Hematopoietic multipotent progenitor cell treated with erythropoietin and hydrocortisone succinate and interleukin-3 and kit ligand, for 6 days (in vitro differentiated cells): ENCODE results near the gene AKNA.

Experiments
- DNase-seq: peaks from one replicate; pipeline ENCODE4 v3.0.0-alpha.2; 2015

The AKNA gene

DNA sequence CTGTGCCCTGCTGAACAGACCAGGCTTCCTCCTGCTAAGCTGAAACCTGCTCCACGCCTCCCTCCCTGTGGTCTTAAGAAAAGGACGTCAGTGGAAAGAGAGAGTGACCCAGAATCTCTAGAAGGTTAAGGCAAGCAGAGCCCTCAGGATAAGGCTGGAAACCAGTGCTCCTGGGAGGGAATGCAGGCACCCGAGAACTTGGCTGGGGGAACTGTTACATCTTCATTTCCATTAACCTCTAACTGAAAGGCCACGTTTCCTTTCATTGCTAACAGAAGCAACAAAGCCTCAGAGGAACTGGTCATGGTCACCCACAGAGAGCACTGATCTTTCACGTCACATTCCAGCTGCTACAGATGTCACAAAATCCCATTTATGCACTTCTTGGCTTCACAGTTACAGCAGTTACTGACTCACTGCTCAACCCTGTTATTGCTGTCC, 26.1 kb upstream of the AKNA start:
- no peak for DNase-seq

- no peak for DNase-seq
Observed at GRCh38 chr9:114412048-114412683, 24.4 kb upstream of the AKNA start.

- no peak for DNase-seq
Observed at GRCh38 chr9:114411452-114411851, 23.7 kb upstream of the AKNA start.

GRCh38 chr9:114410910-114411309, 23.1 kb upstream of the AKNA start:
- DNase-seq: no peak

GRCh38 chr9:114409842-114410241, 22.1 kb upstream of the AKNA start:
- no peak for DNase-seq

- DNase-seq: peak; percentile 26
Observed at GRCh38 chr9:114409103-114409780, 21.5 kb upstream of the AKNA start.

GRCh38 chr9:114408645-114409044, 20.9 kb upstream of the AKNA start:
- no peak for DNase-seq

DNA sequence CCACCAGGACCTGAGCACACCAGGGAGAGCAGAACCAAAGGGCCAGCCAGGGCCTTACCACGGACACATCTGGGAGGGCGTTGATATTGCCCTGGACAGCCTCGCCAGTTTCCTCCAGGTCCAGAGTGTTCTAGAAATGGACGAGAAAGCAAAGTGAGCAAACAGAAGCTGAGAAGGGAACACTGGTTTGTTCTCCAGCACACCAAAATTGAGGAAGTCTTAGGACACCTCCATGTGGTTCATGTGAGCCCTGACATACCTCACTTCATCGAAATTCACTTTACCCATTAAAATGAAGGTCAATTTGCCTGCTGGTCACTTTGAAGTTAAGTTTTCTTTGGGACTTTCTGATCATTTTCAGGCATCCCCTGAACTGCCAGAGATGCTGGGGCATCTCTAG, 20.1 kb upstream of the AKNA start:
- no peak for DNase-seq

GRCh38 chr9:114406441-114406840, 18.7 kb upstream of the AKNA start:
- DNase-seq: no peak

GRCh38 chr9:114405294-114406034, 17.7 kb upstream of the AKNA start:
- peak; percentile 89 for DNase-seq

- no peak for DNase-seq
Observed at GRCh38 chr9:114404531-114404930, 16.7 kb upstream of the AKNA start.

DNA sequence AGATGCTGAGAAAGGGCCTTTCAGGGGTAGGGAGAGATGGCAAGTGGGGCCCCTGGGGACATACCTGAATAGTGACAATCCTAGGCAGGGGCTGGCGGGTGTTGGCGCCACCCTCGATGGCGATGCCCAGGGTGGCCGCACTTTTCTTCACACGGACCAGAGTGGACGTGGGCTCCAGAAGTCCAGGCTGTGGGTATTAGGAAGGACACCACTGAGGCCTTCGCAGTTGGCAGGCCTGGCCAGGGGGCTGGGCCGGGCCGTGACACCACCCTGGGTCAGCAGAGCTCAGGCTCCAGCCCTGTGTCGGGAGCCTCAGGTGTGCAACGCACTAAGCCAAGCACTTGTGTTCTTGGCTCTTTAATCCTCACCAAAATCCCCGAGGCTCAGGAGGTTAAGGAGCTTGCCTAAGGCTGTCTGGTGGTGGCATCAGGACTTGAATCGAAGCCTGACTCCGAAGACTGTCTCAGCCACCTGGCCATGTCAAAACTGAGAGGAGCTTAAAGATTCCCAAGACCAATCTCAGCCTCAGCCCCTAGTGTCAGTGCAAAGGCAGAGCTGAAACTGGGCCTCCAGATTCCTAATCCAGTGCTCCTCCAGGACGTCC, 15.5 kb upstream of the AKNA start:
- DNase-seq: no peak

GRCh38 chr9:114401344-114401743, 13.6 kb upstream of the AKNA start:
- no peak for DNase-seq

- DNase-seq: no peak
Observed at GRCh38 chr9:114400772-114401171, 13.0 kb upstream of the AKNA start.

GRCh38 chr9:114400219-114400618, 12.4 kb upstream of the AKNA start:
- DNase-seq: no peak

DNA sequence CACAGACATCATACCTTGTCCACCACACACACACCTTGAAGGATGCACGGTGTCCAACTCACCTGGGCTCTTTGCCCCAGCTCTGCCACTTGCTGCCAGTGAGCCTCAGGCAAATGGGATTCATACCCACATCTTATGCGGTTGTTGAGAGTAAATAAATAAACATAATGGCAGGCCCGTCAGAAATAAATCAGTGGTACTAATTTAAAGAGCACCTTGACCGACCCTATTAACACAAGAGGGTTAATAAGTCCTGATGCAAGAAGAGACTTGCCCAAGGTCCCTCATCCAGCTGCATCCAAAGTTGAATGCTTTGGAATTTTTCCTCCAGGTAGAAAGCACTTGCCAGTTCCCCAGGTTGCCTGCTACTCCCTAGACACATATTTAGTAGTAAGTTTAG, 11.6 kb upstream of the AKNA start:
- DNase-seq: no peak

DNA sequence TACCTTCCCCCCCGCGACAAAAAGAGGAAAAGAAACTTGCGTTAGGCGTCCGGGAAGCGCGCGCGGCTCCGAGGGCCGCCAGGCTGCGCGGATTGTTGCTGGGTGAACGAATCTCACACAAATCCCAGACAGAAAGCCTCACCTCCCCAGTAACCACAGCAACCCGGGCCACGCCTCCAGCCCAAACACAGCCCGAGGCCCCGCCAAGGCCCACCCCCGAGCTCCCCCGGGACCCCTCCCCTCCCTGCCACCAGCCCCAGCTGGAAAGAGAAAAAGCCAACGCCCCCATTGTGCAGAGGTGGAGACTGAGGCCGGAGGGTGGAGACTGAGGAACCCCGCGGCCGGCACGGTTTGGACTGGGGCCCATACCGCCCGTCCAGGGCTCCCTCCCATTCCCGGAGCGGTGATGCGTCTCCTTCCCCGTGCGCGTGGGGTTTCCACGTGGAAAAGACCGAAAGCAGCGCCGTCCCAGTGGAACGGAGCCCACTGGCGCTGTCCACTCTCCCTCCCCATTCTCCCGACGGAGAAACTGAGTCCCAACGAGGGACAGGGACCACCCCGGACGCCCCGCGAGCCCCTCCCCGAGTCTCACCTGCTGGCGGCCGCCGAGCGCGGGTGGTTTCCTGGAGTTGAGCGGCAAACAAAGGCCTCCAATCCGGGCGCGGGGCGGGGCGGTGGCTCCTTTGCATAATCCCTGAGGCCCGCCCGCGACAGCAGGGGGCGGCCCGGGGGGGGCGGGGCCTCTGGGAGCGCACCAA, 10.2 kb upstream of the AKNA start:
- peak; percentile 97 for DNase-seq

DNA sequence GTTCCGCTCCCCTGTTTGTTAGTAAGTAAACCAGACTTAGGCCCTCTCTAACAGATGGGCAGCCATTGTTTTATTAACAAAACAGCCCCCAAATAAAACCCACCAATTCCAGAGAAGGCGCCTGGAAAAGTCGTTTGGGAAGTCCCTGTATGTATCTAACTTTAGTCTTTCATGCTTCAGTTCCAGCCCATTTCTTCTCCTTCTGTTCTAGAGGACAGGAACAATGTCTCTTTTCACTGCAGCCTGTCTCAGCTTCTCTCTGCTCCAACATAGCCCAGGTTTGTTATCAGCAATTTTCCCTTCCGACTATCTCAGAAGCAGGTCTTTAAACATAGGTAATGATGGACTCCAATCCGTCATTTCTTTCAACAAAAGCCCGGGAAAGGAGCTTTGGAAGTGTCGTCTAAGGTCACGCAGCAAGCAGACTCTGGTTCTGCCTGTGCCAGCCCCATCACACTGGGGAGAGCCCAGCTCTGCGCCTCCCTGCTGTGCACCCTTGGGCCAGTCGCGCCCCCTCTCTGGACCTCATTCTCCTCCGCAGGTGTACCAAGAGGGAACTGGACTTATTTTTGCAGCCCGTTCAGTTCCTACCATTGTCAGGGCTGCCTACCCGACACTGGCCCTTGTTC, 9.6 kb upstream of the AKNA start:
- no peak for DNase-seq

DNA sequence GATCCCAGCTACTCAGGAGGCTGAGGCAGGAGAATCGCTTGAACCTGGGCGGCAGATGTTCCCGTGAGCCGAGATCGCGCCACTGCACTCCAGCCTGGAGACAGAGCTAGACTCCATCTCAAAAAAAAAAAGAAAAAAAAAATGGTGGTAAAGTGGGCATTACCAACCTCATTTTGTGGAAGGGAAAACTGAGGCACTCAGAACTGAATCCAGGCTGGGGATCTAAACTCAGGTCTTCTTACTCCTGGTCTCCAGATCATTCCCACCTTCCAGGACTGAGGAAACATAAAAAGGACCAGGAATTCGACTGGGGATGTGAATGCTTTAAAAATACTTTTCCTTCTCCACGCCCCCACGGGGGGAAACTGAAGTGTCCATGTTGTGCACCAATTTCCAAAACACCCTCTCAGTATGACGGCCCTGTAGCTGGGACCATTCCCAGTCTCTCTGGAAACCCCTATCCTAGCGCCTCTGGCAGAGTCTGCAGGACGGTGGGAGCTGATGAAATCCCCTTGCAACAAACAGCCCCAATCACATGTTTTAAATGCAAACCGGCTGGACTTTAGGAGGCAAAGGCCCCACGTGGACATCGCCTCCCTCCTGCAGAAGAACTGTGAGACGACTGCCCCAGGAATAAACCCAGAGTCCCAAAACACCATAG, 8.9 kb upstream of the AKNA start:
- DNase-seq: no peak

DNA sequence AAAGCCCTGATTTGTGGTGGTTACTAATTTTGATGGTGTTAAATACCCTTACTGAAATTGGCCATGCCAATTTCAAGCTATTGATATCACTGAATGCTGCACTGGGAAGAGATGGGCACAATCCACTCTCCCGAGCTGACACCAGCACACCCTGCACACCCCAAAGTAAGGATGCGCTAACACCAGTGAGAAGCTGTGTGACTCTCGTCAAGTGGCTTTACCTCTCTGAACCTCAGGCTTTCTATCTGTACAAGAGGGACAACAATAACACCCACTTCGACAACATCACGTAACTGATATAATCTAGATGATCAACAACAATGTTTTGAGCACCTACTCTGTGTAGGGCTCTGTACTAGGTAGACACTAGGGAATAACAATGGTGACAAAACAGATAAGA, 8.0 kb upstream of the AKNA start:
- no peak for DNase-seq

- DNase-seq: no peak
Observed at GRCh38 chr9:114395334-114395617, 7.5 kb upstream of the AKNA start.
